Gastrocnemius medialis (tissue), 4 donors: Measurements from ENCODE around the gene TSEN15. TPM values are rescaled to one million over a fixed set of nuclear protein-coding genes. Genes with fewer than 3 reads are reported as not detected.

Experiments used
- ATAC-seq, 2 donors: fragments of 150-250 bp; one replicate each; pipeline ENCODE4 v1.9.1; 2016
- DNase-seq, 2 donors: peaks; one replicate each; pipeline ENCODE4 v3.0.0-alpha.2; 2019
- H3K27ac ChIP-seq, 4 donors: fragments of 200-600 bp; sonication (generic); 1 replicate in 1 of 4; 2 replicates in 3 of 4; pipeline ENCODE4 v1.5.1; 2016 to 2018; ENCODE audit warnings: mild to moderate bottlenecking in 2 of 4, moderate library complexity in 1 of 4
- H3K27me3 ChIP-seq, 3 donors: fragments of 200-600 bp; sonication (generic) in 2 of 3; 1 replicate in 1 of 3; 2 replicates in 2 of 3; pipeline versions ENCODE4 v1.5.1 to v1.6.0; 2016 to 2019; ENCODE audit warnings: mild to moderate bottlenecking in 1 of 3, moderate library complexity in 1 of 3
- H3K36me3 ChIP-seq, 2 donors: fragments of 200-600 bp; sonication (generic) in 1 of 2; one replicate each; pipeline ENCODE4 v1.5.1; 2017 to 2018
- H3K4me1 ChIP-seq, 2 donors: fragments of 200-600 bp; sonication (generic) in 1 of 2; one replicate each; pipeline ENCODE4 v1.5.1; 2016 to 2017; ENCODE audit warnings: mild to moderate bottlenecking in 2 of 2
- H3K4me3 ChIP-seq, 4 donors: fragments of 200-600 bp; sonication (generic) in 3 of 4; 1 replicate in 1 of 4; 2 replicates in 3 of 4; pipeline ENCODE4 v1.5.1; 2016 to 2019; ENCODE audit warnings: mild to moderate bottlenecking in 2 of 4
- H3K9me3 ChIP-seq, 3 donors: fragments of 200-600 bp; sonication (generic) in 2 of 3; 1 replicate in 1 of 3; 2 replicates in 2 of 3; pipeline ENCODE4 v1.5.1; 2016 to 2019
- POLR2A ChIP-seq, 2 donors: fragments of 450-650 bp; IDR thresholded peaks; one replicate each; pipeline ENCODE4 v1.6.1; 2017; ENCODE audit warnings: antibody characterized with exemption in 2 of 2, mild to moderate bottlenecking in 2 of 2, moderate library complexity in 2 of 2
- in situ Hi-C, 4 donors: fragments of 200-750 bp; cut with MboI; loops; one replicate each; pipeline versions ENCODE4 v1.15.0 to v1.8.0; 2017; ENCODE audit warnings: low sequenced_read_pairs in 4 of 4
- intact Hi-C: fragments of 100-400 bp; cut with DNase I; formaldehyde crosslinking; loops from one replicate; pipeline ENCODE4 v1.15.1; 2023; ENCODE audit warnings: low total_unique reads
- total RNA-seq, 4 donors: library from RNA; depleted of rRNA; stranded (reverse); fragments of >200 nt; gene quantifications; one replicate each; pipeline versions ENCODE4 v1.1.0 to v1.2.3, GENCODE V29; 2016
- TF ChIP-seq, protein P1 (sequence below), 5 experiments: fragments of 450-650 bp in 3 of 5; fragments of 200-600 bp in 2 of 5; sonication (generic) in 2 of 5; IDR thresholded peaks in 4 of 5; conservative IDR thresholded peaks in 1 of 5; 1 replicate in 4 of 5; 2 replicates in 1 of 5; pipeline ENCODE4 v1.5.1; 2016 to 2019; ENCODE audit warnings: antibody characterized with exemption in 5 of 5, mild to moderate bottlenecking in 3 of 5, moderate library complexity in 3 of 5

TSEN15 gene
- total RNA-seq, 4 donors from 2014 or later, result 22.8 to 69.6 (median 38.6) TPM

DNA sequence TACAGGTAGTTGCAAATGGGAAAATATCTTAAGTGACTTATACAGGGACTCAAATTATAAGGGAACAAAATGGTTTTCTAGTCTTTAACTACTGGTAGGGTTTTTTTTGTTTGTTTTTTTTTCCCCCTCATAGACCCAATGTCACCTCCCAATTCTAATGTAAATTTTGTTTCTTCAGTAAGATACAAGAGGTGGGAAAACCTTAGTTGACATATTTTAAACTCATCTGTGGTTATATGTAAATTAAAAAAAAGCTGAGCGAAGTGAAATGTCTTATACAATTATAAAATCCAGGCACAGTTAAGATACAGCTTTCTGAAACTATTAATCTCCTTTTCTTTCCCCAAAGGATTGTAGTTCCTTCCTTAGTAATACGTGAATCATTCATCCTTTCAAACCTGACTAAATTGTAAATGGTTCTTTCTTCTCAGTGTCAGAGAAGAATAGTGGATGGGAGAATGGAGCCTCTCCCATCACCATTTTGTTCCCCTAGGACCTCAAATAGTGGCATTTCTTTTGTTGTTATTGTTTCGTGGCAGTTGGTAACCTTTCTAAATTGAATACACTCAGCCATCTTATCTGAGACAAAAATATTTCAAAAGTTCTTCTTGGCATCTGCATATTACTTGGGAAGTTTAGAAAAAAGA lies 11.2 kb downstream of the TSEN15 start:
- Histone ChIP-seq H3K27me3 (no peaks in the 10 kb centered on the region), H3K4me3 (no peak overlapping the region), H3K4me1 (peaks cover 7 to 9% of the 10 kb centered on the region in 2 donors), H3K9me3 (no peaks in the 10 kb centered on the region), H3K27ac (no peak overlapping the region), H3K36me3 (peaks cover 0 to 10% of the 10 kb centered on the region in 2 donors)
- DNase-seq (no peak), ATAC-seq (no peak)
- in situ Hi-C loops, result no loop called here
- intact Hi-C loops, result no loop called here
- TF ChIP-seq, protein P1, sequence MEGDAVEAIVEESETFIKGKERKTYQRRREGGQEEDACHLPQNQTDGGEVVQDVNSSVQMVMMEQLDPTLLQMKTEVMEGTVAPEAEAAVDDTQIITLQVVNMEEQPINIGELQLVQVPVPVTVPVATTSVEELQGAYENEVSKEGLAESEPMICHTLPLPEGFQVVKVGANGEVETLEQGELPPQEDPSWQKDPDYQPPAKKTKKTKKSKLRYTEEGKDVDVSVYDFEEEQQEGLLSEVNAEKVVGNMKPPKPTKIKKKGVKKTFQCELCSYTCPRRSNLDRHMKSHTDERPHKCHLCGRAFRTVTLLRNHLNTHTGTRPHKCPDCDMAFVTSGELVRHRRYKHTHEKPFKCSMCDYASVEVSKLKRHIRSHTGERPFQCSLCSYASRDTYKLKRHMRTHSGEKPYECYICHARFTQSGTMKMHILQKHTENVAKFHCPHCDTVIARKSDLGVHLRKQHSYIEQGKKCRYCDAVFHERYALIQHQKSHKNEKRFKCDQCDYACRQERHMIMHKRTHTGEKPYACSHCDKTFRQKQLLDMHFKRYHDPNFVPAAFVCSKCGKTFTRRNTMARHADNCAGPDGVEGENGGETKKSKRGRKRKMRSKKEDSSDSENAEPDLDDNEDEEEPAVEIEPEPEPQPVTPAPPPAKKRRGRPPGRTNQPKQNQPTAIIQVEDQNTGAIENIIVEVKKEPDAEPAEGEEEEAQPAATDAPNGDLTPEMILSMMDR (IDR thresholded peaks at IDR 0.05 in 4 of 5, conservative IDR thresholded peaks at IDR 0.05 in 1 of 5), result no peak
- TF ChIP-seq POLR2A (IDR thresholded peaks at IDR 0.05), result no peak

GRCh38 chr1:184065559-184065958 lies 14.0 kb downstream of the TSEN15 start:
- Histone ChIP-seq H3K27ac (no peak overlapping the region), H3K4me1 (peaks cover 6 to 9% of the 10 kb centered on the region in 2 donors), H3K27me3 (no peaks in the 10 kb centered on the region), H3K4me3 (no peak overlapping the region), H3K36me3 (no peaks in the 10 kb centered on the region), H3K9me3 (no peaks in the 10 kb centered on the region)
- in situ Hi-C loops, result no loop called here
- no peak for ATAC-seq
- intact Hi-C loops, result no loop called here
- TF ChIP-seq, protein P1 (IDR thresholded peaks at IDR 0.05 in 4 of 5, conservative IDR thresholded peaks at IDR 0.05 in 1 of 5), result no peak
- TF ChIP-seq POLR2A (IDR thresholded peaks at IDR 0.05), result no peak
- no peak for DNase-seq

DNA sequence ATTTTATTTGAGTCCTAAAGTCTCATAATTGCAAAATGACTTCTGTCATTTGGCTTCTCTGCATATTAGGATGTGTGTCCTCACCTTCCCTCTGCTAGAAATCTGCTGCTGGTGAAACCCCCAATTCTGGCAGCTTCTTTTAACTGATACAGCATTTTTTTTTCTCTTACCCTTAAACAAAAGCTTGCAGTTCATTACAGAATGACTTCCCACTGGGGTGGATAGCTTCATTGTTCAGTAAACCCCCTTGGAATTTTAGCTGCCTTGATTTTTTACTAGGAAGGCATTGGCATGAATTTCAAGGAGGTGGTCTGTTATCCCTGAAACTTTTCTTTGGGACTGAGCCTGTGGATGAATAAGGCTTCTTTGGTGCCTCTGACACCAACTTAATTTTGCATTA lies 16.8 kb downstream of the TSEN15 start:
- no peak overlapping the region for H3K27ac ChIP-seq
- in situ Hi-C loops (no loop called here), intact Hi-C loops (no loop called here)
- H3K9me3 ChIP-seq, result no peaks in the 10 kb centered on the region
- ATAC-seq (no peak), DNase-seq (no peak)
- H3K36me3 ChIP-seq, result no peaks in the 10 kb centered on the region
- H3K27me3 ChIP-seq, result no peaks in the 10 kb centered on the region
- H3K4me3 ChIP-seq, result no peak overlapping the region
- TF ChIP-seq, protein P1 (IDR thresholded peaks at IDR 0.05 in 4 of 5, conservative IDR thresholded peaks at IDR 0.05 in 1 of 5), result no peak
- TF ChIP-seq POLR2A (IDR thresholded peaks at IDR 0.05), result no peak
- no peaks in the 10 kb centered on the region for H3K4me1 ChIP-seq

- H3K27me3 ChIP-seq, result no peaks in the 10 kb centered on the region
- DNase-seq (no peak), ATAC-seq (no peak)
- H3K4me1 ChIP-seq, result no peaks in the 10 kb centered on the region
- intact Hi-C loops, result loop anchor here (10.0 kb wide), 1 partner anchor 485 kb away; no protein-coding TSS in a partner anchor
- H3K27ac ChIP-seq, result no peak overlapping the region
- no peaks in the 10 kb centered on the region for H3K36me3 ChIP-seq
- no peak overlapping the region for H3K4me3 ChIP-seq
- TF ChIP-seq POLR2A (IDR thresholded peaks at IDR 0.05), result no peak
- TF ChIP-seq, protein P1 (IDR thresholded peaks at IDR 0.05 in 4 of 5, conservative IDR thresholded peaks at IDR 0.05 in 1 of 5), result no peak
- in situ Hi-C loops, result loop anchor here in 2 of 4 donors (10.0 kb wide), 2 partner anchors 155 to 615 kb away; no protein-coding TSS in a partner anchor
- no peaks in the 10 kb centered on the region for H3K9me3 ChIP-seq
Observed at GRCh38 chr1:184069675-184070074, 18.1 kb downstream of the TSEN15 start.
